NCI-H524 treated with DMSO at 0.1 percent for 48 hours (cell line): ENCODE measurements around the gene PTGIR.

Experiments used
- DNase-seq: peaks from one replicate; lab custom pipeline; 2025; lab: John Stamatoyannopoulos, UW

The PTGIR gene

DNA sequence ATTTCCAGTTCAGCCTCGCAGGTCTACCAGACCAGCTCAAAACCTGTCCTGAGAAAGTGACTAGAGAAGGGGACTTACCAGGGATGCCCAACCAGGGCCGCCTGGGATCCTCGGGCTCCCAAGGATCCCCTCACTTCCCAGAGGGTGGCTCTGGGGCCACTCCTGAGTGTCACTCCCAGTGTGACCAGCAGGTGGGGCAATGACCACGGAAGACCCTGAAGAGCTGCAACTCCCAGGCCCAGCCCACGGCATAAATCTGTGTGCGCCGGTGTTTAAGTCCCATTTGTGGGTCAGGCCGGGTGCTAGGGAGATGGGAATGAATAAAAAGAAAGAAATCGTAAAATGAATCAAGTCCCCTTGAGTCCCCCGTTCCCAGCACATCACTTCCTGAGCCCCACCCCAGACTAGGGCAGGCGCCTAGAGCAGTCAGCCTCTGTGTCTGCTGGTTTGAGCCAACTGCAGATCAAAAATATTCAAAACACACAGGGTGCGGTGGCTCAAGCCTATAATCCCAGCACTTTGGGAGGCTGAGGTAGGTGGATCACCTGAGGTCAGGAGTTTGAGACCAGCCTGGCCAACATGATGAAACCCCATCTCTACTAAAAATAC is 10.7 kb downstream of the PTGIR start:
- no peak for DNase-seq

DNA sequence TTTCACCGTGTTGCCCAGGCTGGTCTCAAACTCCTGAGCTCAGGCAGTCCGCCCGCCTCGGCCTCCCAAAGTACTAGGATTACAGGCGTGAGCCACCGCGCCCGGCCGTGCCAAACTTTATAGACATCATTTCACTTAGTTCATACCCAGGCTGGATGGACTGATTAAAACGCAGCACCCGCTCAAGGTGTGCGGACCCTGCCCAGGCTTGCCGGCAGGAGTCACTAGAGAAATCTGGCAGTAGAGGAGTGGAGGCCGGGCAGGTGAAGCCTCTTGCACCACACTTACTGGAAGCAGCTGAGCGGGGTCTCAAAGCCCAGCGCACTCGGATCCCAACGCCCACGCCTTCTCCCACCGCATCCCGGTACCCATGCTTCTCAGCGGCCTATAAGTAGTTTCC is 11.4 kb downstream of the PTGIR start:
- DNase-seq = no peak

DNA sequence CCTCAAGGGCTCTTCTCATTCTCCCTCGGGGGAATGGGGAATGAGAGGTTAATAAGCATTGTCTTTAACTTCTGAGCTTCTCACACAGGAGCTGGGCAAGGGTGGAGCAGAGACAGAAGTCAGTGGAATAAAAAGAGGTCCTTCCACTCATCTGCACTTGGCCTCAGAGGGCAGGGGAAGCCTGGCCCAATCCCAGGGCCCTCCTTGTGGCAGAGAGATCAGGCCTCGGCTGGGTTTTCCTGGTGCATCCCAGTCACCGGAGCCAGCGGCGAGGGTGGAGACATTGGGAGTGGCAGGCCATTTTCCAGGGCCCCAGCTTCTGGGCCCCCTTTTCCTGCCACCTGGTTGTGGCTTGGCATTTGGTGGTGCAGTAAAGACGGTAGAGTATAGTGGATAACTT is 13.1 kb downstream of the PTGIR start:
- DNase-seq = no peak

DNA sequence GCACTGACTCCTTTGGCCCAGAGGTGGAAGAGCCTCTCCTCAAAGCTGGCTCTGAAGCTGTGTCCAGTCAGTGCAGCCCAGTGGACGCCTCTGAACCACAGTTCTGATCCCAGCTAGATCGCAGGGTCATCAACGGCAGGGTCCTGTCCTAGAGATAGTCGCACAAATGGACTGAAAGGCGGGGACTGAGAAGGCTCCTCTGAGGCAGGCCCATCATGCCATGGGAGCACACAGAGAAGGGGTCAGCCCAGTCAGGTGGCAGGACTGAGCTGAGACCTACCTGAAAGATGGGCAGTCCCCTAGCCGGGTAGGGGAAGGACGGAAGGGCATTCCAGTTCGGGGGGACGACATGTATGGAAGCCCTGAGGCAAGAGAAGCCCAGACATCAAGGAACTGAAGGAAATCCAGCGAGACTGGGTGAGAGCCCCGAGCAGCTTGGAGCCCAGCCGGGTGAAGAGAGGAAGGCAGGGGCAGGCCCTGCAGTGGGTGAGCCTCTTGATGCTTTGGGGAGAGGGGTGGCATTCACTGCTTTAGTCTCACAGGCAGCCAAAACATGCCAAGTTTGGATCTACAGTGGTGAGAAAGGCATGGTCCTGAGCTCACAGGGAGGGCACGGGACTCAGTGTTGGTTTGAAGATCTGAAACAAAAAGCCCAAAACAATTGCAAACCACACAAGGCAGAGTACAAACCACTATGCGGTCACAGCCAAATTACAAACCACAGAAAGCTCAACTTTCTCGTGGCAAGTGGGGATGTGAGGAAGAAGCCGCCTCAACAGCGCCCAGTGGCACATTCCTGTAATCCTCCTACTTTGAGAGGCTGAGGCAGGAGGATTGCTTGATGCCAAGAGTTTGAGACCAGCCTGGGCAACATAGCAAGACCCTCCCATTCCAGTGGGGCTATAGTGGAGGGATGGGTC is 13.8 kb downstream of the PTGIR start:
- no peak for DNase-seq

DNA sequence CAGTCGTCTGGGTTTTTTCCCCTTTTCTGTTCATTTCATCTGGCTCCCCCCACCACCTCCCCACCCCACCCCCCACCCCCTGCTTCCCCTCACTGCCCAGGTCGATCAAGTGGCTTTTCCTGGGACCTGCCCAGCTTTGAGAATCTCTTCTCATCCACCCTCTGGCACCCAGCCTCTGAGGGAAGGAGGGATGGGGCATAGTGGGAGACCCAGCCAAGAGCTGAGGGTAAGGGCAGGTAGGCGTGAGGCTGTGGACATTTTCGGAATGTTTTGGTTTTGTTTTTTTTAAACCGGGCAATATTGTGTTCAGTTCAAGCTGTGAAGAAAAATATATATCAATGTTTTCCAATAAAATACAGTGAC is 14.5 kb downstream of the PTGIR start:
- no peak for DNase-seq

DNA sequence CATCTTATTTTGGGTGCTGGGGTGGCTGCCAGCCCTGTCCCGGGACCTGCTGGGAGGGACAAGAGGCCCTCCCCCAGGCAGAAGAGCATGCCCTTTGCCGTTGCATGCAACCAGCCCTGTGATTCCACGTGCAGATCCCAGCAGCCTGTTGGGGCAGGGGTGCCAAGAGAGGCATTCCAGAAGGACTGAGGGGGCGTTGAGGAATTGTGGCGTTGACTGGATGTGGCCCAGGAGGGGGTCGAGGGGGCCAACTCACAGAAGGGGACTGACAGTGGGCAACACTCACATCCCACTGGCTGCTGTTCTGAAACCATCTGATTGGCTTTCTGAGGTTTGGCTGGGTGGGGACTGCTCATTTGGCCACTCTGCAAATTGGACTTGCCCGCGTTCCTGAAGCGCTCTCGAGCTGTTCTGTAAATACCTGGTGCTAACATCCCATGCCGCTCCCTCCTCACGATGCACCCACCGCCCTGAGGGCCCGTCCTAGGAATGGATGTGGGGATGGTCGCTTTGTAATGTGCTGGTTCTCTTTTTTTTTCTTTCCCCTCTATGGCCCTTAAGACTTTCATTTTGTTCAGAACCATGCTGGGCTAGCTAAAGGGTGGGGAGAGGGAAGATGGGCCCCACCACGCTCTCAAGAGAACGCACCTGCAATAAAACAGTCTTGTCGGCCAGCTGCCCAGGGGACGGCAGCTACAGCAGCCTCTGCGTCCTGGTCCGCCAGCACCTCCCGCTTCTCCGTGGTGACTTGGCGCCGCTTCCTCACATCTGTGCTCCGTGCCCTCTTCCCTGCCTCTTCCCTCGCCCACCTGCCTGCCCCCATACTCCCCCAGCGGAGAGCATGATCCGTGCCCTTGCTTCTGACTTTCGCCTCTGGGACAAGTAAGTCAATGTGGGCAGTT is 15.1 kb downstream of the PTGIR start:
- no peak for DNase-seq

DNA sequence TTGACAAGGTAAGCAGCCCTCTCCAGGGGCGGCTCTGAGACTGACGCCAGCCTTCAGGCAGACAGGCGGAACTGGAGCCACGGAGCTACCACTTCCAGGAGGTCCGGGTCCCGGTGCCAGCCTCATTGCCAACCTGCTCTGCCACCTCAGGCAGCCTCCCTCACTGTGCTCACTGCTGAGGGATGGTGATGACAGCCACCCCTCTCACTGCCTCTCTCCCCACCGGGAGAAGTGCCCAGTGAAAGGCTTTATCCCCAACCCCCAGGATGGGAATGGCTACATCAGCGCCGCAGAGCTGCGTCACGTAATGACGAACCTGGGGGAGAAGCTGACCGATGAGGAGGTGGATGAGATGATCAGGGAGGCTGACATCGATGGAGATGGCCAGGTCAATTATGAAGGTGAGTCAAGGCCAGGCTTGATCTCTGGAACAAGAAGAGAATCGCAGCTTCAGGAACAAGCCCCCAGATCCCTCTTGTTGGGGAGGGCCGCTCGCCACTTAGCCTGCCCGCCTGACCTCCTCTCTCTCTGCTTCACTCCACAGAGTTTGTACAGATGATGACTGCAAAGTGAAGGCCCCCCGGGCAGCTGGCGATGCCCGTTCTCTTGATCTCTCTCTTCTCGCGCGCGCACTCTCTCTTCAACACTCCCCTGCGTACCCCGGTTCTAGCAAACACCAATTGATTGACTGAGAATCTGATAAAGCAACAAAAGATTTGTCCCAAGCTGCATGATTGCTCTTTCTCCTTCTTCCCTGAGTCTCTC is 16.1 kb downstream of the PTGIR start:
- no peak for DNase-seq

DNA sequence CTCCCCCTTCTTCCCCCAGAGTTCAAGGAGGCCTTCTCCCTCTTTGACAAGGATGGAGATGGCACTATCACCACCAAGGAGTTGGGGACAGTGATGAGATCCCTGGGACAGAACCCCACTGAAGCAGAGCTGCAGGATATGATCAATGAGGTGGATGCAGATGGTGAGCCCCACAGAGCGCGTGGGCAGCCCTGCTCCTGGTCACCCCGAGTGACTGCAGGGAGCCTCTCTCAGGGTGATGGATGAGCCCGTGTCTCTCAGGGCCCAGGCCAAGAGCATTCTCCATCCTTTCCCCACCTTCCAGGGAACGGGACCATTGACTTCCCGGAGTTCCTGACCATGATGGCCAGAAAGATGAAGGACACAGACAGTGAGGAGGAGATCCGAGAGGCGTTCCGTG is 16.7 kb downstream of the PTGIR start:
- DNase-seq = no peak

DNA sequence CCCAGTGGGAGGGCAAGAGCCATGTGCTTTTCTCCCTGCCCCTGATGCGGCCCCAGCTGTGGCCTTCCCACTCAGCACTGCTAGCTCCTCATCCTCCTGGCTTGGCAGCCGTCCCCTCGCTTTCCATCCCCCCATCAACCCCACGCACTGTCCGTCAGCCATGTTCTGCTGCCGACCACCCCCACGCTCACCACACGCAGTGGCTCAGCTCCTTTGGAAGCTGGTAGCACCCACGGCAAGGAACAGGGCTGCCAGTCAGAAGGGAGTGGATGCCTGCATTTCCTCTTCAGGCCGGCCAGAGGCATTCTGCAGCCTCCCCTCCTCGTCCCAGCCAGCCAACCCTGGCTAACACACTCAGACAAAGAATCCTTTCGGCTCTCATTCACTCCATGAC is 17.4 kb downstream of the PTGIR start:
- no peak for DNase-seq

DNA sequence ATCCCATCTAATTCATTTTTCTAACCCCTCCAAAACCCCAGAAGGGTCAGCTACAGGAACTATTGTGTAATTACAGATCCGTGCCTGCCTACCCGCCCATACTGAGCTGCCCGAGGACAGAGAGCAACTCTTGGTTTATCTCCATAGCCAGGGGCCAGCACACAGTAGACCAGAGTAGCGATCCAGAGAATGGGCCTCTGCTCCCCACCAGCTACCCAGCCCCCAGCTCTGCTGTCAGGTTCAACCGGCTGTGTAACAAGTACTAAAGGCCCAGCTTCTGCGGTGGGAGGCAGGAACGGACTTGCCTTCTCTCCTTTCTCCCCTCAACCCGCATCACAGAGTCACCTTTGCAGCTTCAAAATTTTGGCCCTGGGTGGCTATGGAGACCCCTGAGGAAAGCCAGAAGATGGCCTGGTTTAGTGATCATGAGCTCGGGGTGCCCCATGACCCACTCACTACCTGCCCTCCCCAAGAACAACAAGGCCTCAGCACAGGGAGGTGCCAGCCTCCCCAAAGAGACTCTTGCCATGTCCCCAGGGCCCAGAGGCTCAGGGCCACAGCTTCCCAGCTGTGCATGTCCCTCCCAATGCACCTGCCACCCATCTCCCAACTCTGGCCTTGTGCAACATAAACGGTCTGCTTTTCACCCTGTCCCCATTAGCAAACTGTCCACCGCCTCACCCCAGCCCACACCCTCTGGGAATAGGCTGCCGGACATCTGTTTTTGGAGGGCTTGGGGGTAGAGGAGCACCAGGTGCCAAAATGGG is 18.0 kb downstream of the PTGIR start:
- DNase-seq = no peak

DNA sequence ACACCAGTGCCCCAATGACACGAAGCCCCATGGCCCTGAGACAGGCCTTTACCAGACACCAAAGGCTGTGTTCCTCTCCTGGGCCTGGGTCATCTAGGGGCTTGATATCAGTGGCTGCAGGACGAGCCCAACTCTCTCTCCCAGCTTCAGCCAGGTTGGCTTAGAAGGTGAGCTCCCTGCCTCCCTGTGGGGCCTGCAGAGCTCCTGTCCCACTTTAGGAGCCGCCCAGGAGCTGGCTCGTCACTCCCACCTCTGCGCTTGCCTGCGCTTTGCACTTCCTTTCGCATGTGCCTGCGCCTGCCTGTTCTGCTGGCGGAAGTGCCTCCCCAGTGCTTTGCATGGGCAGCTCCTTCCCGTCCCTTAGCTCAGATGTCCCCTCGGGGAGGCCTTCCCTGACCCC is 18.9 kb downstream of the PTGIR start:
- DNase-seq = no peak

DNA sequence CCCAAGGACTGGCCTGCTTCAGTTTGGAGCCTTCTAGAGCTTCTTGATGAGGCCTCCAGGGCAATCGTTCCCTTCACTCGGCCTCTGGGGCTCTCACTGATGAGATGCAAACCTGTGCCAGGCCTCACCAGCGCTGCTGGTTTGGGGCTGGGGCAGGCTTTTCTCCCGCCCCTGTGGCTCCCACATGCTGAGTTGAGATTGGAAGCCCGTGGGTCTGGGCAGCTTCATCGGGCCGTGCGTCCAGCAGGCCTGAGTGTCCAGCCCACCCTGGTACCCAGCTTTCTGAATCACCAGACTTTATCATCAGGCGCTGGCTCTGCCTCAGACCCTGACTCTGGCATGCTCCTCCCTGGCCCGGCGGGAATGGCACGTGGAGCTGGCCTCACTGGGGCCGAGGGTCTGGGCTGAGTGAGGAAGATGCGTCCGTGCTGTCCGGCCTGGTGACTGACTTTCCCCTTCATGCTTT is 19.5 kb downstream of the PTGIR start:
- DNase-seq = no peak

DNA sequence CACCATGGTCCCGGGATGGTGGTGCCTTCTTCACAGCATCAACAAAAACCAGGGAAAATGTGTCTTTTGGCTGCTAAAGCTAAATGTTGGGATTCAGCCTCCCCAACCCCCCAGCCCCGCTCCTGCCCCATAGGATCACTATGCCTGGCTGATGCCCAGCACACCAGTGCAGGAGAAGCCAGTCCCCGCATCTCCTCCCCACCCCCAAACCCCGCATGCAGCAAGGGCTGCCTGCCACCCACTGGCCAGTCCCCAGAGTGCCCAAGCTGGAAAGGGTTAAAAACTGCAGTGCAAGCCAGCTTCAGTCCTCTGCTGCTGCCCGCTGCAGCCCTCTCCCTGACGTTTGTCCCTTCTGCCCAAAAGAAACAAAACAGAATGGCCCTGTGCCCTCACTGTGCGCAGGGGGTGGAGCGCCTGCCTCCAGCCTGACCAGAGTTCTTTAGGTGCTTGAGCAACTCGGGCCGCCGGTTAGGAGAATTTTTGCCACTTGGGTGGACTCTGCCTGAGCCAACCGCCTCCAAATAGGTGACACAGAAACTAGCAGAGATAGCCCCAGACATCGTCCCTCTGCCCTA is 20.0 kb downstream of the PTGIR start:
- no peak for DNase-seq

DNA sequence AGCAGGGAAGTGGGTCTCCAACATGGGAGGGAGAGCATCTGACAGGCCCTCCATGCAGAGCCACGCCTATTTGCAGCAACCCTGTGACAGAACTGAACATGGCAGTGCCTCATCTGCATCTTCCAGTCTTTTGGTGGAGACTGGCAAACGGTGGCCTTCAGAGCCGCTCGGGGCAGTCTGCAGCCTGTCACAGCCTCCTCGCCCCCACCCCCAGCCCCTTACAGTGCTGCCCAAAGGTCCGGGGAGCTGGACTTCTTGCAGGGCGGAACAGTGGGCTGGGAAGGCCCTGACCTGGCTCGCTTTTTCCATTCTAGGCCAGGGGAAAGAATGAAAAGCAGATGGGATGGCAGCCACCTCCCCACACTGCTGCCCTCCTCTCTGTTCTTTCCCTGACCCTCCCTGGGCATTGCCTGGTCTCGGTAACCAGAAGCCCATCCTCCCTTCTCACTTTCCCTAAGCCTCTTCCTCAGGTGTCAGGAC is 21.1 kb downstream of the PTGIR start:
- DNase-seq = no peak

DNA sequence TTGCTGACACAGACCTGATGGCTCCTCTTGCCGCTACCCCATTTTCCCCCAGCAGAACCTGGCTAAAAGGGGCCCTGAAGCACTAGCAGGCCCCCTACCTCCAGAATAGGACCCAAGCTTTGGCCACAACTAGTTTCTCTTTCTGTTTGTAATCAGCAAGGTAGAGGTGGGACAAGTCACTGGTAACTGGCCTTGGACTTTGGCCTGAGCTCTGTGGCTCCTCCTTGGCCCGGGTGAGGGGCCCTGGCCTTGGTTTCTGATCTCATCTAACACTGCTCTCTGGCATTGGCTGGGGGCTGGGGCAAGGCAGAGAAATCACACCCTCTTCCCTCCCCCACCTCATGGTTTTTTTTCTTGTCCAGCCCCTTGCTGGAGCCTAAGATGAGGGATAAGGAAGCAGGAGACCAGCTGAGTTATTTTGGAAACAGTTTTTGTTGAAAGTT is 21.7 kb downstream of the PTGIR start:
- no peak for DNase-seq

DNA sequence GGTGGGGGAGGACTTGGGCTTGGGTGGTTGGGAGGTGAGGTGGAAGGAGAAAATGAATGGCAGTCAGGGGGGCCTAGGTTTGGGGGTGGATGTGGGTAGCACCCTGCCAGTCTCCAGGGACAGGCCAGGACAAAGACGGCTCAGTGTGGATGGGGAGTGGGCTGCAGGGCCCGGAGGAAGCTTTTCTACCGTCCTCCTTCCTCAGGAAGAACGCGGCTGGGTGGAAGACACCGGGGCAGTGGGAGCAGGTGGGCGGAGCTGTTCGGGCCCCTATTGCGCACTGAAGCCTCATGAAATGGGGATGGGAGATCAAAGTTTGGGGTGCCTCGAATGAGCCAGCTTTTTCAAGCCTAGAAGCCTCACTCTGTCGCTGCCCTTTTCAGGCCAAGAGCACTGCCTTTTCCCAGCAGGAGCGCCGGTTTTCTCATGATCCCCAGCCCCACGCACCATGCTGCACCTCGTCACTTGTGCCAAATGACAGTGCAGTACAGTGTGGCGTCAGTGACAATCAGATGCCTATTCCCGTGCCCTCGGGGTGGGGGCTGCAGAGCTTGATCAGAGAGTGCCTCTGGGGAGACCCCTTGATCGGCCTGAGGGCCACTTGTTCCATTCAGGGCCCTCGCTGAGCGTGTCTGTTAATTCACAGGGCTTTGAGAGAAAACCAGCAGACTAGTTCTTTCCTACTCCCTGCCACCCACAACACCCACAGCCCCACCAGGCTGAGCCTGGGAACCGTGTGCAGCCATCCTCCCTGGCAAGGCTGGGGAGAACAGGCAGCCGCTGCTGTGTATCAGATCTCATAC is 22.3 kb downstream of the PTGIR start:
- DNase-seq = no peak

DNA sequence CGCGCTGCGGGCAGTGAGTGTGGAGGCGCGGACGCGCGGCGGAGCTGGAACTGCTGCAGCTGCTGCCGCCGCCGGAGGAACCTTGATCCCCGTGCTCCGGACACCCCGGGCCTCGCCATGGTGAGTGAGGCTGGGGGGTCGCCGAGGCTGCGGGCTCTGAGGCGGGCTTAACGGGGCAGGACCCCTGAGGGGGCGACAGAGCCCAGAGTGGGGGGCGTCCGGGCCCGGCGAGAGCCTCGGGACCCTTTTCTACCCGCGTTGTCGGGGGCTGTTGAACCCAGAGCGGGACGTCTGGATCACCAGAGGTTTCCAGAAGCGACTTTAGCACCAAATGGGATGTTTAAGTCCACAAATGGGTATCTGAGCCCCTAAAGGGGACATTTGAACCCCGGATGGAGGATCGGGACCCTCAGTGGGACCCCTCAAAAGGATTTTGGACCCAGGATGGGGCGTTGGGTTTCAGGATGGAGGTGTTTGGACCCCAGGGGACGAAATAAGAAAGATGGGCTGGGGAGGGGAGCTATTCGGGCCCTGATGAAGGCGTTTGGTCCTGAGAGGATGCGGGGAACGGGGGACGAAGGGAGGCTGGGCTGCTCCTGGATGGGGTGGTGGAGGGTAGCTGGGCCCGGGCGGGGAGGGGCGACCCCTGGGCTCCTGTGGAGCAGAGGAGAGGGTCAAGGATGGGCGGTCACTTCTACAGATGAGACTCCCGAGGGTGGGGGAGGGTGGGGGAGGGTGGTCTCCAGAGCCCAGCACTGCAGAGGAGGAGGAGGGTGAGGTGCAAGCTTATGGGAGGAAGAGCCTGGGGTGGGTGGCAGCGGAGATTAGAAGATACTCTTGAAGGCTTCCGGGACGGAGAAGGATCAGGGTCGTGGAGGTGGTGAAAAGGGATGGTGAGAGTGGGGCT is 23.3 kb downstream of the PTGIR start, which contains the start of gene CALM3:
Gene CALM3, plus strand, starts transcription at position 13 of the 907 bp plus-strand sequence. Its CDS starts 105 bp downstream, at position 118.
- no peak for DNase-seq
